ENCODE measurements around the gene HCLS1. TPM values are rescaled to one million over a fixed set of nuclear protein-coding genes. Genes with fewer than 3 reads are reported as not detected.

HCLS1 gene
- total and polyA plus RNA-seq, 7 donors: 13.2 to 91.9 (median 34.6) TPM

DNA sequence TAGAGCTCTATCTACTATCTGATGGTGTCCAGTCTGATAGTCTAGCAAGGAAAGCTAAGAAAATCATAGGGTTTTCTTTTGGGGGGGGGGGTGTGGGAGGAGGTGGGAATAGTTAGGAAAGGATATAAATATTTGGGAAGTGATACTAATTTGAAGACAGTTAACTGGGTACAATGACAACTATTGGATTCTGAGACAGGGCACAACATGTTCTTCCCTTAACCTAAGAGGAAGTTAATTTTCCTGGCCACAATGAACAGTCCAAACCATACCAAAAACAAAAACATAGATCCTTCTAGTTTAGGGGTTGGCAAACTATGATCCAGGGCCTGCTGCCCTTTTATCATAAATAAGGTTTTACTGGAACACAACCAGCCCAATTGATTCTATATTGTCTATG, 10.0 kb upstream of the HCLS1 start:
- no peak for DNase-seq
- Histone ChIP-seq H3K36me3 (peaks cover 13 to 98% (median 42%) of the 10 kb centered on the region in 4 donors), H3K4me3 (no peak overlapping the region), H3K27ac (peak overlapping the region in 1 of 4 donors; percentile 21), H3K4me1 (no peaks in the 10 kb centered on the region), H3K27me3 (no peaks in the 10 kb centered on the region), H3K9me3 (no peaks in the 10 kb centered on the region)
- intact Hi-C loops (cut with DNase I): no loop called here
- TF ChIP-seq POLR2A (IDR thresholded peaks at IDR 0.05) (no peak), EP300 (IDR thresholded peaks at IDR 0.05) (no peak), CTCF (IDR thresholded peaks at IDR 0.05) (no peak), POLR2AphosphoS5 (IDR thresholded peaks at IDR 0.05) (no peak)

GRCh38 chr3:121667333-121667732, 6.6 kb upstream of the HCLS1 start:
- Histone ChIP-seq H3K9me3 (no peaks in the 10 kb centered on the region), H3K36me3 (peaks cover 21 to 100% (median 52%) of the 10 kb centered on the region in 4 donors), H3K4me1 (no peaks in the 10 kb centered on the region), H3K27ac (peak overlapping the region in 1 of 4 donors; percentile 21), H3K27me3 (no peaks in the 10 kb centered on the region), H3K4me3 (no peak overlapping the region)
- DNase-seq: no peak
- TF ChIP-seq POLR2AphosphoS5 (IDR thresholded peaks at IDR 0.05) (no peak), POLR2A (IDR thresholded peaks at IDR 0.05) (no peak), EP300 (IDR thresholded peaks at IDR 0.05) (no peak), CTCF (IDR thresholded peaks at IDR 0.05) (no peak)
- 85 to 93% methylated on average over 4 of the region's 4 CpGs for WGBS, 2 donors
- intact Hi-C loops (cut with DNase I): no loop called here

GRCh38 chr3:121665488-121665887, 4.8 kb upstream of the HCLS1 start:
- Histone ChIP-seq H3K4me3 (no peak overlapping the region), H3K9me3 (no peaks in the 10 kb centered on the region), H3K27ac (no peak overlapping the region), H3K36me3 (peaks cover 21 to 84% (median 52%) of the 10 kb centered on the region in 4 donors), H3K27me3 (no peaks in the 10 kb centered on the region), H3K4me1 (no peaks in the 10 kb centered on the region)
- intact Hi-C loops (cut with DNase I): no loop called here
- TF ChIP-seq EP300 (IDR thresholded peaks at IDR 0.05) (no peak), POLR2AphosphoS5 (IDR thresholded peaks at IDR 0.05) (no peak), POLR2A (IDR thresholded peaks at IDR 0.05) (no peak), CTCF (IDR thresholded peaks at IDR 0.05) (no peak)
- DNase-seq: no peak
- 63 to 82% methylated on average over 2 of the region's 2 CpGs for WGBS, 2 donors

- TF ChIP-seq POLR2A (IDR thresholded peaks at IDR 0.05) (no peak), CTCF (IDR thresholded peaks at IDR 0.05) (no peak), EP300 (IDR thresholded peaks at IDR 0.05) (no peak), POLR2AphosphoS5 (IDR thresholded peaks at IDR 0.05) (no peak)
- WGBS, 2 donors: 65 to 96% methylated on average over 2 of the region's 2 CpGs
- no peaks in the 10 kb centered on the region for H3K4me1 ChIP-seq
- H3K27me3 ChIP-seq: no peaks in the 10 kb centered on the region
- no peaks in the 10 kb centered on the region for H3K9me3 ChIP-seq
- intact Hi-C loops (cut with DNase I): no loop called here
- H3K27ac ChIP-seq: no peak overlapping the region
- H3K4me3 ChIP-seq: no peak overlapping the region
- no peak for DNase-seq
- peaks cover 15 to 62% (median 47%) of the 10 kb centered on the region in 4 donors for H3K36me3 ChIP-seq
Observed at GRCh38 chr3:121663171-121663847, 2.6 kb upstream of the HCLS1 start.

DNA sequence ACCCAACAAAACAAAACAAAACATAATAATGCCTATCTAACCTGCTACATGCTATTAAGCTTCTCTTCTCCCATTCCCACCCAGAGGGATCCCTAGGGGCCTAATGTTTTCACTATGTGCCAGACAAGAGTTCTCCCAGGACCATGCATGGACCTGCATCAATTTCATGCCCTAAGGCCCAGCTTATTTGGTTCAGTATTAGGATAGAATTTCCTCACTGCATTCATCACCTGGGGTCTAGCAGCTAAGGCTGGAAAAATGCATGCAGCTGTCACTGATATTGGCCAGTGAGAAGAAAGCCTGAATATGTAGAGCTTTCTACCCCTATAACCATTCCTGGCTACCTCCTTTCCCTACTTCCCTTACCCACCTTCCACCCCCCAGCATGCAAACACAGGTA, 2.0 kb upstream of the HCLS1 start:
- no peaks in the 10 kb centered on the region for H3K4me1 ChIP-seq
- no peak overlapping the region for H3K27ac ChIP-seq
- intact Hi-C loops (cut with DNase I): no loop called here
- no peak overlapping the region for H3K4me3 ChIP-seq
- no peaks in the 10 kb centered on the region for H3K9me3 ChIP-seq
- H3K27me3 ChIP-seq: no peaks in the 10 kb centered on the region
- DNase-seq: no peak
- TF ChIP-seq CTCF (IDR thresholded peaks at IDR 0.05): no peak
- no peak for TF ChIP-seq POLR2AphosphoS5 (IDR thresholded peaks at IDR 0.05)
- TF ChIP-seq EP300 (IDR thresholded peaks at IDR 0.05): no peak
- no peak for TF ChIP-seq POLR2A (IDR thresholded peaks at IDR 0.05)
- H3K36me3 ChIP-seq: peaks cover 12 to 56% (median 41%) of the 10 kb centered on the region in 4 donors
